Activated naive CD8-positive, alpha-beta T cell treated with anti-CD3 and anti-CD28 coated beads for 36 hours (primary cell): ENCODE measurements around the gene KPTN. TPM values are rescaled to one million over a fixed set of nuclear protein-coding genes. Genes with fewer than 3 reads are reported as not detected.

Experiments
- DNase-seq: peaks from one replicate; pipeline ENCODE4 v3.0.0; 2021
- H3K27ac Mint-ChIP-seq: one replicate; pipeline ENCODE4 v1.8.0; 2022; ENCODE audit warnings: mild to moderate bottlenecking, moderate library complexity, mixed read lengths
- H3K27me3 Mint-ChIP-seq: one replicate; pipeline ENCODE4 v1.8.0; 2022; ENCODE audit warnings: mild to moderate bottlenecking, mixed read lengths
- H3K36me3 Mint-ChIP-seq: one replicate; pipeline ENCODE4 v1.8.0; 2021; ENCODE audit warnings: mild to moderate bottlenecking, mixed read lengths
- H3K4me1 Mint-ChIP-seq: one replicate; pipeline ENCODE4 v1.8.0; 2021; ENCODE audit warnings: mixed read lengths
- H3K4me3 Mint-ChIP-seq: one replicate; pipeline ENCODE4 v1.8.0; 2022; ENCODE audit warnings: mild to moderate bottlenecking, moderate library complexity, mixed read lengths
- H3K9me3 Mint-ChIP-seq: one replicate; pipeline ENCODE4 v1.8.0; 2022; ENCODE audit warnings: mixed read lengths
- total RNA-seq, 2 experiments: library from RNA; stranded (reverse); gene quantifications; one replicate each; pipeline ENCODE4 v1.2.3, GENCODE V29; 2021

Gene KPTN
- total RNA-seq, 2 experiments from 2014 or later = 12.4 to 13.4 TPM

DNA sequence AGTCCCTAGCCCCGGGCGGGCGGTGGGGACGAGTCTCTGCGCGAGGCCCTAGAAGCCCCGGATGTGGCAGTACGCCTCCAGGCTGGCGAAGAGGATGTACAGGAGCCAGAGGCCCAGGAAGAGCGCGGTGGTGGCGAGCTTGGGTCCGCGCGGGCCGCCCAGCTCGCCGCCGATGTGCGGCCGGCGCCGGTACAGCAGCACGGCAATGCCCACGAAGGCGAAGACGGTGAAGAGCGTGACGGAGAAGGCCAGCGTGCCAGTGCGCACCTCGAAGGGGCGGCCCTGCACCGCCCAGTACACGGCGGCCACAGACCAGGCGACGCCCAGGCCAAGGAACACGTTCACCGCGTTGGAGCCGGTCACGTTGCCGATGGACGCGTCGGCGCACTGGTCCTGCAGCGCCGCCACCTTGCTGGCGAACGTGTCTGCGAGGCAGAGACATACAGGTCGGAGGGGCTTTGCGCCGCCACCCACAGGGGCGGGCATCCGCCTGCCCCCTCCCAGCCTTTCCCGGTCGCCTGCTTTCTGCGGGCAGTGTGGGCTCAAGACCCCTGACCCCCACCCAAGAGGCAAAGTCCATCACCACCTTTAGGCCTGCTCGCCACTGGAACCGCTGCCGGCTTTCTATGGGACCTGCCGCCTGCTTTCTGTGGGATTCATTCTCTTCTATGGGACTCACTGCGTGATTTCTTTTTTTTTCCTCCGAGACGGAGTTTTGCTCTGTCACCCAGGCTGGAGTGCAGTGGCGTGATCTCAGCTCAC lies 53.8 kb downstream of the KPTN start:
- Mint-ChIP-seq H3K36me3 (no peaks in the 10 kb centered on the region), H3K27me3 (peaks cover 11% of the 10 kb centered on the region), H3K9me3 (peaks cover 1% of the 10 kb centered on the region), H3K4me3 (peak overlapping the region; percentile 68), H3K27ac (no peak overlapping the region), H3K4me1 (peaks cover 15% of the 10 kb centered on the region)
- DNase-seq = peak; percentile 47

DNA sequence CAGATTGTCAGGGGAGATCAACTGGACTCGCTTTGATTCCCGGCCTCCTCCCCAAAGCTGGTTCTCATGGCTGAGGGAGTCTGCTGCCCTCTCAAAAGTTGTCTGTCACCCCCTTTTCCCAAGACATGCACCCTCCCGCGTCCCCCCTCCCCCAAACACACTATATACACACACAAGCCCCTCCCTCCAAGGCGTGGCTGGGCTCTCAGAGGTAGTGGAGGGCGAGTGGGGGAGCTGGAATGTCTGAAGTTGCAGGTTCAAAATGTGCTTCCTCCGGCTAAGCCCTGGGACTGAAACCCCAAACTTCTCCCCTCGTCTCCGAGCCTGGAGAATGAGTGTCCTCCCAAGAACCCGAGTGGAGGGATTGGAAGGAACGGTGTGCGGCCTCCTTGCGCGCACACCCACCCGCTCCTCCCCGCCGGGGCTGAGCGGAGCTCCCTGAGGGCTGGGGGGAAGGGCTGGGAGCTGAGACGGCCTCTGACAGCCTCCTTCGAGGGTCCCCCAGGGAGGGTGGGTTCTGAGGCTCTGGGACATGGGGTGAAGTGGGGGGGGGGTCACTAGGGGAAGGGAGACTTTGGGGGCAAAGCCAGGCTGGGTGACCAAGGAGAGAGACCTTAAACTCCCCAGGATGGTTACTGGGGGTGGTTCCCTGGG lies 54.8 kb downstream of the KPTN start:
- Mint-ChIP-seq H3K4me1 (peaks cover 14% of the 10 kb centered on the region), H3K27ac (no peak overlapping the region), H3K9me3 (peaks cover 1% of the 10 kb centered on the region), H3K4me3 (peak overlapping the region; percentile 68), H3K36me3 (no peaks in the 10 kb centered on the region), H3K27me3 (peaks cover 13% of the 10 kb centered on the region)
- no peak for DNase-seq

DNA sequence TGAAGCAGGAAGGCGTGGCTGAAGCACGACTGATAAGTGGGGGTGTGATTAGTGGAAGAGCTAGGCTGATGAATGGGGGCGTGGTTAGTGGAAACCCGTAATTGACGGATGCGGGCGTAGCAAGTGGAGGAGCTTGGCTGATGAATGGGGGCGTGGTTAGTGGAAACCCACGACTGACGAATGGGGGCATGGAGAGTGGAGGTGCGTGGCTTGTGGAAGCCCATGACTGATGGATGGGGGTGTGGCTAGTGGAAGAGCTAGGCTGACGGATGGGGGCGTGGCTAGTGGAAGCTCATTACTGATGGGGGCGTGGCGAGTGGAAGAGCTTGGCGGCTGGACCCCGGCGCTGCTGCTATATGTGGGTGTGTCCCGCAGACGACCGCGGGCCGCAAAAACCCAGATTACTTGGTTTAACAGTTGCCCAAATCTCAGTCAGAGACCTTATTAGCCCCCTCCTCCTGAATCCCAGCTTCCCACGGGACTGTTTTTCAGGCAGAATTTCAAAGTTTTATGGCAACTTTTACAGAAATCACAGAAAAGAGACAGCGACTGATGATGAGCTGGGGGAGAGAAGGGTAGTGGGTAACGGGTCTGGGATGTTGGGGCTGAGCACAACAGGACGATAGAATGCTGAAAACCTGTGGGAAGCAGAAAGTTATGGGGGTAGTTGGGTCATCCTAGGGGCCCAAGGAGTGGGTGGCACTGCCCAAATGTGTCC lies 55.7 kb downstream of the KPTN start:
- H3K4me1 Mint-ChIP-seq = peaks cover 14% of the 10 kb centered on the region
- peaks cover 1% of the 10 kb centered on the region for H3K9me3 Mint-ChIP-seq
- H3K27ac Mint-ChIP-seq = no peak overlapping the region
- no peak overlapping the region for H3K4me3 Mint-ChIP-seq
- H3K27me3 Mint-ChIP-seq = peaks cover 16% of the 10 kb centered on the region
- H3K36me3 Mint-ChIP-seq = no peaks in the 10 kb centered on the region
- peak; percentile 91 for DNase-seq

DNA sequence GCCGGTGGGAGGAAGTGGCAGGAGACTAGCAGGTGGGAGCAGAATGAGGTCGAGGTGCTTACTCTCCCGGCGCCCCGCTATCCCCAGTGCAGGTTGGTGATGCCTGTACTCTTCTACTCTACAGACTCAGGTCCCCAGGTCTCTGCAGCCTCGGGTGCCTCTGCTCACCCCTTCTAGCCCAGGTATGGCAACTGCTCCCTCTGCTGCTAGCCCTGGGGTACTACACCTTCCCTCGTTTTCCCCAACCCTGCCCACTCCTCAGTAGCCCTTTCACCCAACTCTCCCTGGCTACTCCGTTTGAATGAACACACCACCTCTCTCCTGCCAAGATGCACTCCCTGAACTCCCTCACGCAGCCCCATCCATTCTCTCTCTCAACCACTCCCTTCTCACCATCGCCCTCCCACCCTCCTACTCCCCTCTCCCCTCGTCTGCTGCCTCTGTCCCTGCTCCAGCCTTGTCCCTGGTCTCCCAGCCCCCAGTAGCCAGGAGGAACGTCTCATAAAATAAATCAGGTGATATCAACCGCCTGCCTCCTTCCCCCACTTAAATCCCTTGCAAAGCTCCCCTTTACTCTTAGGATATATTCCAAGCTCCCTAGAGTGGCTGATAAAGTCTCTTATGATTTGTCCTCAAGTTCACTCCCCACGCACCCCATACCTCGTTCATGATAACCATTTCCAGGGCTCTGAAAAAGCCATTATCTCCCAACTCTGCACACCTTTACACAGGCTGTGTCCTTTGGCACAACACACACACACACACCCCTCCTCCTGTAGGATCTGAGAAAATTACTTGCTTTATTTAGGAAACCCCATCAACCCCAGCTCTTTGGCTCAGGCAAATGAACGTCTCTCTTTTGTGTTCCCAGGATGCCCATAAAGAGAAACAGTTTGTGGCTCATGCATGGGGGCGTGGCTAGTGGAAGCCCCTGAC lies 56.5 kb downstream of the KPTN start:
- Mint-ChIP-seq H3K4me3 (peak overlapping the region; percentile 22), H3K27me3 (peaks cover 24% of the 10 kb centered on the region), H3K4me1 (peaks cover 9% of the 10 kb centered on the region), H3K36me3 (no peaks in the 10 kb centered on the region), H3K27ac (no peak overlapping the region), H3K9me3 (peaks cover 1% of the 10 kb centered on the region)
- peak; percentile 73 for DNase-seq

Other genes starting within 250 kb of the KPTN start
- 10 to 100 TPM; 28.4 to 29.3 TPM for gene CCDC9, start 227.7 kb downstream of the KPTN start, total RNA-seq
- gene INAFM1, start 209.3 kb downstream of the KPTN start, total RNA-seq = 10 to 100 TPM in 1 of 2 experiments, 1 to 10 TPM in 1; 9.8 to 10.6 TPM
- gene C5AR1, start 174.4 kb downstream of the KPTN start, total RNA-seq = 1 to 10 TPM; 1.4 to 1.8 TPM
- not detected for gene C5AR2, start 152.0 kb downstream of the KPTN start, total RNA-seq
- gene DHX34, start 134.9 kb downstream of the KPTN start, total RNA-seq = 10 to 100 TPM; 17.4 to 19.5 TPM
- not detected for gene MEIS3, start 64.7 kb downstream of the KPTN start, total RNA-seq
- gene SLC8A2, start 12.3 kb downstream of the KPTN start, total RNA-seq = under 1 TPM; 0.37 to 0.38 TPM
- 10 to 100 TPM; 65.6 to 69.2 TPM for gene NAPA, start 30.8 kb upstream of the KPTN start, total RNA-seq
- under 1 TPM; 0.19 to 0.22 TPM for gene ZNF541, start 88.9 kb upstream of the KPTN start, total RNA-seq
- 10 to 100 TPM in 1 of 2 experiments, 1 to 10 TPM in 1; 8.9 to 10.2 TPM for gene BICRA, start 124.9 kb upstream of the KPTN start, total RNA-seq
- under 1 TPM; 0.44 to 0.68 TPM for gene EHD2, start 229.2 kb upstream of the KPTN start, total RNA-seq